HG03565 (cell line): ENCODE measurements around the gene CCNH.

ENCODE experiments used
- ATAC-seq: cut with Tn5 transposase; IDR thresholded peaks from one replicate; pipeline ENCODE4 v1.9.1; 2021; ENCODE audit warnings: mild to moderate bottlenecking, moderate library complexity; ENCODE audit not compliant: unreplicated experiment

CCNH gene

GRCh38 chr5:87361536-87362213 is 51.1 kb downstream of the CCNH start:
- ATAC-seq = no peak

DNA sequence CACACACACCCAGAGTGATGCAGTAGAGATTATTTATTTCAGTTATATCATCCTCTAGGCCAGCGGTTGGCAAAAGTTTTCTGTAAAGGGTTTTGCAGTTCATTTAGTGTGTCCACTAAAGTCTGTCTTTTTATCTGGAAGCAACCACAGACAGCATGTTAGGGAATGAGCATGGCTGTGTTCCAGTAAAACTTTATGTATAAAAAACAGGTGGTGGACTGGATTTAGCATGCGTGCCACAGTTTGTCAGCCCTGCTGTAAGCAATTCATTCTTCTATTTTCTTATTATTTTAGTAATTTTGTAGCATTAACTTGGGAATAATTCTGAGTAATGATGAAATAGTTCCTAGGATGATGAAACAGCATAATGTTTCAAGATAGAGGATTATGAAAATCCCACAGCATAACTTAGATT is 51.7 kb downstream of the CCNH start:
- no peak for ATAC-seq

GRCh38 chr5:87360132-87360531 is 52.6 kb downstream of the CCNH start:
- no peak for ATAC-seq

GRCh38 chr5:87359106-87359505 is 53.6 kb downstream of the CCNH start:
- ATAC-seq = no peak

DNA sequence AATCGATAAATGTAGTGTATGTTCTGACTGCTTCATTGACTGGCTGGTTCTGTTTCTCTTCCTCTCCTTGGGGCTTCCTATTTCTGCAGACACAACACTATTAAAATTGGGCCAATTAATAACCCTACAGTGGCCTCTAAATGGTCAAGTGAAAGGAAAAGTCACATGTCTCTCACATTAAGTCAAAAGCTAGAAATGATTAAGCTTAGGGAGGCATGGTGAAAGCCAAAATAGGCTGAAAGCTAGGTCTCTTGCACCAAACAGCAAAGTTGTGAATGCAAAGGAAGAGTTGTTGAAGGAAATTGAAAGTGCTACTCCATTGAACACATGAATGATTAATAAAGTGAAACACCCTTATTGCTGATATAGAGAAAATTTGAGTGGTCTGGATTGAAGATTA is 58.2 kb downstream of the CCNH start:
- peak; percentile 72 for ATAC-seq

DNA sequence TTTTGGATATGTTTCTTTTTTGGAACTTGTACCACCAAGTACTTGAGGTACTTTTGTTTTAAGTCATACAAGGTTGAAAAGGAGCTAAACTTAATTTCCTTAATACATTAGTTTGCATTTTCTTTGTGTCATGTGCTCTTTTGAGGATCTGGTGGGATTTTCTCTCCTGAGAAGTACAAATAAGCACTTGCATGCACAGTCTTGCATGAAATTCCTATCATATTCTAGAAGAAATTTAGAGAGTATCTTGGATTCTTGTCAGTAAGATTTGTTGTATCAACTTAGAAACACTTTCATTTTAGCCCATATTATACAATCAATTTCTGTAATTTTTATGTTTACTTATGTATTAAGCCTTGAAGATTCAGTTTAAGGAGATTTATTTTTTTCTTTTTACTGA is 64.9 kb downstream of the CCNH start:
- ATAC-seq = no peak

DNA sequence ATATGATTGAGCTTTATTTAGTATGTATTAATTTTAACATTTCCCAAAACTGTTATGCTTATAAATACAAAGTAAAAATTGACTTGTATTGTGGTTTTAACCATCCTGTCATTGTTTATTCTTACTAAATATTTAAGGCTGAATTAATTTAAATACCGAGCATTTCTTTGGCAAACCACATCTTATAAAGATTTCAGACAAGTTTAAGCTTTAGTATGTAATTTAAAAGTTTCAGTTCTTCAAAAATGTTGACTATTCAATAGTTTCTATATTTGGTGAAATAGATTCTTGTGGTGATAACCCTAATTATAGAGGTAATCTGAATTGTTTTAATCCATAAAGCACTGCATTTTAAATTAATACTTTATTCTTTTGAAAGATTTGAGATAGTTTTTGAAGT is 65.5 kb downstream of the CCNH start:
- peak; percentile 66 for ATAC-seq
